Nephron progenitor cell (in vitro differentiated cells): Measurements from ENCODE around the gene NFIA.

ENCODE experiments used
- DNase-seq: peaks from one replicate; pipeline ENCODE4 v3.0.0; 2021
- H3K27ac Mint-ChIP-seq: 2 replicates; pipeline ENCODE4 v1.8.0; 2021; ENCODE audit warnings: mild to moderate bottlenecking, moderate library complexity, mixed read lengths
- H3K27me3 Mint-ChIP-seq: 2 replicates; pipeline ENCODE4 v1.8.0; 2021; ENCODE audit warnings: mild to moderate bottlenecking, low read depth, mixed read lengths; ENCODE audit not compliant: poor library complexity
- H3K36me3 Mint-ChIP-seq: 2 replicates; pipeline ENCODE4 v1.8.0; 2021; ENCODE audit warnings: low read depth, mixed read lengths
- H3K4me1 Mint-ChIP-seq: 2 replicates; pipeline ENCODE4 v1.8.0; 2021; ENCODE audit warnings: mixed read lengths
- H3K4me3 Mint-ChIP-seq: 2 replicates; pipeline ENCODE4 v1.8.0; 2021; ENCODE audit warnings: mild to moderate bottlenecking, moderate library complexity, mixed read lengths
- H3K9me3 Mint-ChIP-seq: 2 replicates; pipeline ENCODE4 v1.8.0; 2021; ENCODE audit warnings: mild to moderate bottlenecking, moderate library complexity, mixed read lengths
- CTCF ChIP-seq: fragments of 200-600 bp; sonication (generic); IDR thresholded peaks from 2 replicates; pipeline ENCODE4 v1.5.0; 2021; ENCODE audit warnings: antibody characterized with exemption

The NFIA gene

GRCh38 chr1:61223140-61223539, 140.8 kb downstream of the NFIA start:
- DNase-seq, result no peak
- H3K36me3 Mint-ChIP-seq, result no peaks in the 10 kb centered on the region
- H3K27ac Mint-ChIP-seq, result no peak overlapping the region
- H3K4me1 Mint-ChIP-seq, result no peaks in the 10 kb centered on the region
- H3K4me3 Mint-ChIP-seq, result no peak overlapping the region
- H3K27me3 Mint-ChIP-seq, result peaks cover under 1% of the 10 kb centered on the region
- H3K9me3 Mint-ChIP-seq, result no peaks in the 10 kb centered on the region
- TF ChIP-seq CTCF, result no peak

GRCh38 chr1:61224609-61225008, 142.2 kb downstream of the NFIA start:
- no peaks in the 10 kb centered on the region for H3K4me1 Mint-ChIP-seq
- H3K9me3 Mint-ChIP-seq, result no peaks in the 10 kb centered on the region
- H3K27ac Mint-ChIP-seq, result no peak overlapping the region
- no peak for DNase-seq
- no peaks in the 10 kb centered on the region for H3K36me3 Mint-ChIP-seq
- TF ChIP-seq CTCF, result no peak
- peaks cover 4% of the 10 kb centered on the region for H3K27me3 Mint-ChIP-seq
- no peak overlapping the region for H3K4me3 Mint-ChIP-seq

- H3K27me3 Mint-ChIP-seq, result peaks cover 4% of the 10 kb centered on the region
- H3K27ac Mint-ChIP-seq, result no peak overlapping the region
- no peaks in the 10 kb centered on the region for H3K36me3 Mint-ChIP-seq
- H3K9me3 Mint-ChIP-seq, result no peaks in the 10 kb centered on the region
- TF ChIP-seq CTCF, result no peak
- H3K4me3 Mint-ChIP-seq, result no peak overlapping the region
- DNase-seq, result no peak
- H3K4me1 Mint-ChIP-seq, result no peaks in the 10 kb centered on the region
Observed at GRCh38 chr1:61225478-61225877, 143.1 kb downstream of the NFIA start.

GRCh38 chr1:61226791-61227567, 144.6 kb downstream of the NFIA start:
- H3K27me3 Mint-ChIP-seq, result peaks cover 4% of the 10 kb centered on the region
- TF ChIP-seq CTCF, result no peak
- no peak overlapping the region for H3K27ac Mint-ChIP-seq
- no peaks in the 10 kb centered on the region for H3K9me3 Mint-ChIP-seq
- no peak overlapping the region for H3K4me3 Mint-ChIP-seq
- no peaks in the 10 kb centered on the region for H3K4me1 Mint-ChIP-seq
- H3K36me3 Mint-ChIP-seq, result no peaks in the 10 kb centered on the region
- no peak for DNase-seq

- H3K27me3 Mint-ChIP-seq, result peaks cover 4% of the 10 kb centered on the region
- no peaks in the 10 kb centered on the region for H3K4me1 Mint-ChIP-seq
- no peak for TF ChIP-seq CTCF
- H3K36me3 Mint-ChIP-seq, result no peaks in the 10 kb centered on the region
- no peak for DNase-seq
- no peaks in the 10 kb centered on the region for H3K9me3 Mint-ChIP-seq
- H3K27ac Mint-ChIP-seq, result no peak overlapping the region
- H3K4me3 Mint-ChIP-seq, result no peak overlapping the region
Observed at GRCh38 chr1:61227857-61228550, 145.6 kb downstream of the NFIA start.

GRCh38 chr1:61230523-61230922, 148.2 kb downstream of the NFIA start:
- no peaks in the 10 kb centered on the region for H3K36me3 Mint-ChIP-seq
- H3K4me1 Mint-ChIP-seq, result peaks cover 5% of the 10 kb centered on the region
- no peak overlapping the region for H3K4me3 Mint-ChIP-seq
- TF ChIP-seq CTCF, result no peak
- no peak for DNase-seq
- H3K27me3 Mint-ChIP-seq, result peaks cover 4% of the 10 kb centered on the region
- H3K27ac Mint-ChIP-seq, result no peak overlapping the region
- no peaks in the 10 kb centered on the region for H3K9me3 Mint-ChIP-seq
